Effector memory CD4-positive, alpha-beta T cell (primary cell): ENCODE measurements around the gene INTS11.
A peak's percentile ranks its signal among the peaks of the same experiment; 100 is the strongest.

Experiments
- DNase-seq, 3 donors: peaks; one replicate each; pipeline ENCODE4 v3.0.0-alpha.2; 2020
- H3K27ac ChIP-seq: 2 replicates; pipeline ENCODE4 v1.7.0; 2013; ENCODE audit warnings: mild to moderate bottlenecking, low read length, moderate library complexity; ENCODE audit not compliant: insufficient read depth, poor library complexity, severe bottlenecking
- H3K27me3 ChIP-seq: replicated peaks from 2 replicates; pipeline ENCODE4 v1.7.0; 2013; ENCODE audit warnings: mild to moderate bottlenecking, low read length; ENCODE audit not compliant: insufficient read depth, control insufficient read depth, poor library complexity, severe bottlenecking
- H3K36me3 ChIP-seq: 2 replicates; pipeline ENCODE4 v1.7.0; 2013; ENCODE audit warnings: mild to moderate bottlenecking, low read length, moderate library complexity; ENCODE audit not compliant: control insufficient read depth, insufficient read depth
- H3K4me1 ChIP-seq: 2 replicates; pipeline ENCODE4 v1.7.0; 2013; ENCODE audit warnings: low read length, mild to moderate bottlenecking; ENCODE audit not compliant: control insufficient read depth, insufficient read depth, poor library complexity, severe bottlenecking
- H3K4me3 ChIP-seq: 2 replicates; pipeline ENCODE4 v1.7.0; 2013; ENCODE audit warnings: low read length, low read depth, mild to moderate bottlenecking; ENCODE audit not compliant: insufficient read depth, poor library complexity, severe bottlenecking
- H3K9me3 ChIP-seq: 2 replicates; pipeline ENCODE4 v1.7.0; 2013; ENCODE audit warnings: mild to moderate bottlenecking, low read length, moderate library complexity; ENCODE audit not compliant: control insufficient read depth

The INTS11 gene

DNA sequence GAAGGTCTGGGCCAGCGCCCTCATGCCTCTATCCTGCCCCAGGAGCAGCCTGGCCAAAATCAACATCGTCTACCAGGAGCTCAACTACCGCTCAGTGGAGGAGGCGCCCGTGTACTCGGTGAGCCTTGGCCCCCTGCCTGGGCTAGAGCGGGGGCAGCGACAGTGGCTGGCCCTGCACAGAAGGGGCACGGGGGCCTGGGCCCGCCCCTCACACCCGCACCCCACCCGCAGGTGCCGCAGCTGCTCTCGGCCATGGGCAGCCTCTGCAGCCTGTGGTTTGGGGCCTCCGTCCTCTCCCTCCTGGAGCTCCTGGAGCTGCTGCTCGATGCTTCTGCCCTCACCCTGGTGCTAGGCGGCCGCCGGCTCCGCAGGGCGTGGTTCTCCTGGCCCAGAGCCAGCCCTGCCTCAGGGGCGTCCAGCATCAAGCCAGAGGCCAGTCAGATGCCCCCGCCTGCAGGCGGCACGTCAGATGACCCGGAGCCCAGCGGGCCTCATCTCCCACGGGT, 33.4 kb downstream of the INTS11 start:
- Histone ChIP-seq H3K9me3 (no peaks in the 10 kb centered on the region), H3K27ac (no peak overlapping the region), H3K4me1 (no peaks in the 10 kb centered on the region), H3K4me3 (no peak overlapping the region), H3K36me3 (no peaks in the 10 kb centered on the region), H3K27me3 (no peaks in the 10 kb centered on the region)
- DNase-seq = no peak

- peak in 2 of 3 donors; percentile 23 to 52 for DNase-seq
- Histone ChIP-seq H3K27me3 (no peaks in the 10 kb centered on the region), H3K4me1 (no peaks in the 10 kb centered on the region)
Observed at GRCh38 chr1:1290238-1290731, 34.2 kb downstream of the INTS11 start.

DNA sequence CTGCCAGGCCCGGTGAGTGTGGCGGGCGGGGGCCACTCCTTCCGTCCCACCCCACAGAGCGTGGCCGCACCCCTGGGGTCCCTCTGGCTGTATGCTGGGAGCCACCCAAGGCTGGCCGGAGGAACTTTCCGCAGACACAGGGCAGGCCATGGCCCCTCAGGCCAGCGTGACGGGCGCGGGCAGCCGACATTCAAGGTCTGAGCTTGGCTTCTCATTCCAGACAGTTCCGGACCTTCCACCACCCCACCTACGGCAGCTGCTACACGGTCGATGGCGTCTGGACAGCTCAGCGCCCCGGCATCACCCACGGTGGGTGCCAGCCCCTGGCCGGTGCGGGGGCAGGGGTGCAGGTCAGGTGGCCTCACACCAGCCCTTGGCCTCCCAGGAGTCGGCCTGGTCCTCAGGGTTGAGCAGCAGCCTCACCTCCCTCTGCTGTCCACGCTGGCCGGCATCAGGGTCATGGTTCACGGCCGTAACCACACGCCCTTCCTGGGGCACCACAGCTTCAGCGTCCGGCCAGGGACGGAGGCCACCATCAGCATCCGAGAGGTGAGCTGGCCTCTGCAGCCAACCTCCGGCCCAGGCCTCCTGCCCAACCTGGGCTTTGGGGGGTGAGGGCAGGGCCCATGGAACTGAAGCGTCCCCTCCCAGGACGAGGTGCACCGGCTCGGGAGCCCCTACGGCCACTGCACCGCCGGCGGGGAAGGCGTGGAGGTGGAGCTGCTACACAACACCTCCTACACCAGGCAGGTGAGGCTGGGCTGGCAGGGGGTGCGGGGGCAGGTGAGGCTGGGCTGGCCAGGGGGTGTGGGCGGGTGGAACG, 37.0 kb downstream of the INTS11 start:
- no peaks in the 10 kb centered on the region for H3K36me3 ChIP-seq
- no peaks in the 10 kb centered on the region for H3K27me3 ChIP-seq
- H3K9me3 ChIP-seq = no peaks in the 10 kb centered on the region
- H3K4me3 ChIP-seq = no peak overlapping the region
- no peak overlapping the region for H3K27ac ChIP-seq
- DNase-seq = no peak
- no peaks in the 10 kb centered on the region for H3K4me1 ChIP-seq

More at GRCh38 chr1:1290238-1290731, 34.2 kb downstream of the INTS11 start:
- Histone ChIP-seq H3K36me3 (no peaks in the 10 kb centered on the region), H3K4me3 (no peak overlapping the region), H3K9me3 (no peaks in the 10 kb centered on the region), H3K27ac (no peak overlapping the region)

- Histone ChIP-seq H3K36me3 (no peaks in the 10 kb centered on the region), H3K4me3 (no peak overlapping the region), H3K9me3 (no peaks in the 10 kb centered on the region), H3K27me3 (no peaks in the 10 kb centered on the region), H3K4me1 (no peaks in the 10 kb centered on the region), H3K27ac (no peak overlapping the region)
- DNase-seq = no peak
Observed at GRCh38 chr1:1286313-1287261, 37.9 kb downstream of the INTS11 start.

DNA sequence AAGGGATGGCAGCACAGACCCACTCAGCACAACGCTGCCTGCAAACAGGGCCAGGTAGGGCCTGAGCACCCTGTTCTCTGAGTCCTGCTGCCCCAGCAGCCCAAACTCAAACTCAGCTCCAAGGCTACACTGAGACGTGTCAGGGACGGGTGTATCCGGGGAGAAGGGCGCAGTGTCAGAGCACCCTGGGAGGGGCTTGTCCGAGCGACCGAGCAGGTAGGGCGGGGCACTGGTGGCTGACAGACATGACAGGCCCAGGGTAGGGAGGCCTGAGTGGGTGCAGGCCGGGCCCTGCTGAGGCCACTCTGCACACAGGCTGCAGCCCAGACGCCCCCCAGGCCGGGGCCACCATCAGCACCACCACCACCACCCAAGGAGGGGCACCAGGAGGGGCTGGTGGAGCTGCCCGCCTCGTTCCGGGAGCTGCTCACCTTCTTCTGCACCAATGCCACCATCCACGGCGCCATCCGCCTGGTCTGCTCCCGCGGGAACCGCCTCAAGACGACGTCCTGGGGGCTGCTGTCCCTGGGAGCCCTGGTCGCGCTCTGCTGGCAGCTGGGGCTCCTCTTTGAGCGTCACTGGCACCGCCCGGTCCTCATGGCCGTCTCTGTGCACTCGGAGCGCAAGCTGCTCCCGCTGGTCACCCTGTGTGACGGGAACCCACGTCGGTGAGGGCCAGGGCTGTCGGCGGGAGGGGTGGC, 38.7 kb downstream of the INTS11 start:
- DNase-seq = no peak
- Histone ChIP-seq H3K27ac (no peak overlapping the region), H3K4me1 (no peaks in the 10 kb centered on the region), H3K36me3 (no peaks in the 10 kb centered on the region), H3K27me3 (no peaks in the 10 kb centered on the region), H3K9me3 (no peaks in the 10 kb centered on the region), H3K4me3 (no peak overlapping the region)

- no peaks in the 10 kb centered on the region for H3K27me3 ChIP-seq
- H3K36me3 ChIP-seq = no peaks in the 10 kb centered on the region
- no peak for DNase-seq
- no peaks in the 10 kb centered on the region for H3K9me3 ChIP-seq
- H3K27ac ChIP-seq = no peak overlapping the region
- no peaks in the 10 kb centered on the region for H3K4me1 ChIP-seq
- H3K4me3 ChIP-seq = no peak overlapping the region
Observed at GRCh38 chr1:1285102-1285571, 39.3 kb downstream of the INTS11 start.

DNA sequence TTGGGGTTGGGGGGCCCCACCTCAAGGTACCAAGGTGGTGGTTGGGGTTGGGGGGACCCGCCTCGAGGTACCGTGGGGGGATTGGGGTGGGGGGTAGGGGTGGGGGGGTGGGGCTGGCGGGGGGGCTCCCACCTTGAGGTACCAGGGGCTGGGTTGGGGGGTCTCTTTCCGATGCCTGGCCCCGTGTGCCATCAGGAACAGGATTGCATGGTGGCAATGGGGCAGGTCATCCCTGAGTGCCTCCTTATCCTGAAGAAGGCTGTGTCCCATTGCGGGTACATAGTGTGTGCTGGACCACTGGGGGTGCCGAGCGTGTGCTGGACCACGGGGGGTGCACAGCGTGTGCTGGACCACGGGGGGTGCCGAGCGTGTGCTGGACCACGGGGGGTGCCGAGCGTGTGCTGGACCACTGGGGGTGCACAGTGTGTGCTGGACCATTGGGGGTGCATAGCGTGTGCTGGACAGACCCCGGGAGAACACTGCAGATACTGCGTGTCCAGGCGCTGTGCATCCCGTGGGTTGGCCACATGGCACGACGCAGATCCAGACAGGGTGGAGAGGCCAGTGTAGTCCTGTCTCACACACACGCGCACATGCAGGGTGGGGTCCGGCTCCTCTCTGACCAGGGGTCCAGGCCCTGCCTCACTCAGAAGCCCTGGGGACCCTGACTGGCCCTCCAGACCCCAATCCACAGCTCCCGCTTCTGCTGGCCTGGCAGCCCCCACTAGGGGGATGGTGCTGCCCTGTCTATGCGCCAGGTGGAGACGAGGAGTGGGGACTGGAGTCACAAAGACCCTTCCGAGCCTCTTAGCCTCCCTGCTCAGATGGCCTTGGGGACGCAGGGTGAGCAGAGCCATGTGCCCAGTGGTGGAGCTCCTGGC, 40.0 kb downstream of the INTS11 start:
- Histone ChIP-seq H3K4me3 (no peak overlapping the region), H3K4me1 (no peaks in the 10 kb centered on the region), H3K9me3 (no peaks in the 10 kb centered on the region), H3K36me3 (no peaks in the 10 kb centered on the region), H3K27me3 (no peaks in the 10 kb centered on the region), H3K27ac (no peak overlapping the region)
- DNase-seq = no peak

DNA sequence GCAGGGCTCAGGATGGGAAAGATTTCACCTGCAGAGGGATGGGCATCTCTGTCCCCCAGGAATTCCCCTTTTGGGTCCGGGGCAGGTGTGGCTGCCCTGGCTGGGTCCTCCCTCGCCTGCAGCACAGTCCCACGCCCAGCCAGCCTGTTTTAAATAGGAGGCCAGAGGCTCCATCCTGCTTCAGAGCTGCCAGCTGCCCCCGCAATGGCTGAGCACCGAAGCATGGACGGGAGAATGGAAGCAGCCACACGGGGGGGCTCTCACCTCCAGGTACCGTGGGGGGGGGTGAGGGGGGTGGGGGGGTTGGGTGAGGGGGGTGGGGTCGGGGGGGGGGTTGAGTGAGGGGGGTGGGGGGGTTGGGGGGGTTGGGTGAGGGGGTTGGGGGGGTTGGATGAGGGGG, 40.6 kb downstream of the INTS11 start:
- Histone ChIP-seq H3K27ac (no peak overlapping the region), H3K27me3 (no peaks in the 10 kb centered on the region), H3K9me3 (no peaks in the 10 kb centered on the region), H3K4me1 (no peaks in the 10 kb centered on the region), H3K36me3 (no peaks in the 10 kb centered on the region), H3K4me3 (no peak overlapping the region)
- no peak for DNase-seq

- Histone ChIP-seq H3K27ac (no peak overlapping the region), H3K4me3 (no peak overlapping the region), H3K27me3 (no peaks in the 10 kb centered on the region), H3K36me3 (no peaks in the 10 kb centered on the region), H3K4me1 (no peaks in the 10 kb centered on the region), H3K9me3 (no peaks in the 10 kb centered on the region)
- no peak for DNase-seq
Observed at GRCh38 chr1:1282998-1283397, 41.5 kb downstream of the INTS11 start.
